ENCODE measurements around the gene EMP3.

Gene EMP3

GRCh38 chr19:48378194-48378570, 52.8 kb downstream of the EMP3 start:
- no peak for DNase-seq (ENCODE audit: low read depth in 2 of 2)

- DNase-seq (ENCODE audit: low read depth in 2 of 2): no peak
These were observed 53.7 kb downstream of the EMP3 start for GRCh38 chr19:48379058-48379457.
